SK-N-SH treated with all-trans-retinoic acid at 6 μM for 48 hours (cell line): ENCODE data around the gene IL1RN.

Experiments
- POU6F1 ChIP-seq: fragments of 250-450 bp; sonication (Bioruptor Pico); IDR thresholded peaks from 2 replicates; pipeline ENCODE4 v1.8.0; 2021; ENCODE audit warnings: low read depth, mild to moderate bottlenecking, moderate library complexity, borderline replicate concordance
- RARB ChIP-seq: fragments of 250-450 bp; sonication (Bioruptor Pico); IDR thresholded peaks from 2 replicates; pipeline ENCODE4 v1.8.0; 2021; ENCODE audit warnings: mild to moderate bottlenecking, moderate library complexity
- SNAI2 ChIP-seq: fragments of 250-450 bp; sonication (Bioruptor Pico); IDR thresholded peaks from 2 replicates; pipeline ENCODE4 v1.5.0; 2020; ENCODE audit warnings: mild to moderate bottlenecking, moderate library complexity
- ZNF565 ChIP-seq: fragments of 450-650 bp; formaldehyde crosslinking; conservative IDR thresholded peaks from 2 replicates; pipeline ENCODE4 v1.5.0; 2020; ENCODE audit warnings: low read depth, mild to moderate bottlenecking, moderate library complexity
- ZNF70 ChIP-seq: fragments of 450-650 bp; formaldehyde crosslinking; IDR thresholded peaks from 2 replicates; pipeline ENCODE4 v1.5.0; 2020; ENCODE audit warnings: mild to moderate bottlenecking, moderate library complexity

GRCh38 chr2:113080134-113080533, 47.3 kb upstream of the IL1RN start:
- TF ChIP-seq RARB (no peak), ZNF565 (CRISPR knock-in tag) (no peak), SNAI2 (CRISPR knock-in tag) (no peak), POU6F1 (CRISPR knock-in tag) (no peak), ZNF70 (CRISPR knock-in tag) (no peak)
